SW 1271 (cell line): ENCODE measurements around the gene ICOSLG.
"Not testable (repeated sequence)": the region's sequence is repeated elsewhere in the genome, so short reads cannot be mapped to it uniquely, and the experiment has no call there.

Source experiments
- DNase-seq, 2 experiments: peaks; one replicate each; lab custom pipeline; 2025; lab: John Stamatoyannopoulos, UW

ICOSLG gene, protein sequence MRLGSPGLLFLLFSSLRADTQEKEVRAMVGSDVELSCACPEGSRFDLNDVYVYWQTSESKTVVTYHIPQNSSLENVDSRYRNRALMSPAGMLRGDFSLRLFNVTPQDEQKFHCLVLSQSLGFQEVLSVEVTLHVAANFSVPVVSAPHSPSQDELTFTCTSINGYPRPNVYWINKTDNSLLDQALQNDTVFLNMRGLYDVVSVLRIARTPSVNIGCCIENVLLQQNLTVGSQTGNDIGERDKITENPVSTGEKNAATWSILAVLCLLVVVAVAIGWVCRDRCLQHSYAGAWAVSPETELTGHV

DNA sequence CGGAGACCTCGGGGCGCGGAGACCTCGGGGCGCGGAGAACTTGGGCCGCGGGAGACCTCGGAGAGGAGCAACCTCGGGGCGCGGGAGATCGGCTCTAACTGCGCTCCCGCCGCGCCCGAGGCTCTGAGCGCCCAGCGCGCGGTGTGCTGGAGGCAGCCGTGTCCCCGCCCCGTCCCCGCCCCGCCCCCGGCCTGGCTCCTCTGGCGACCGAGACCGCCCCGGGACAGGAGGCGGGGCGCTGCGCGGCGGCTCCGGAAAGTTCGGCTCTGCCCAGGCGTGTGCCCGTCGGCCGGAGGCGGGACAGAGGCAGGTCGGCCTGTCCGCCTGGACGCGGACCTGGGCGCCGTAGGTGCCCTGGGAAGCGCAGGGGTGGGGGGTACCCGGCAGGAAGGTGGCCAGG is at the start of gene ICOSLG:
TSS of gene ICOSLG (minus strand) at position 102 of the 400 bp plus-strand sequence. CDS start 126 bp downstream, outside the sequence.
- not testable (repeated sequence) for DNase-seq

GRCh38 chr21:44289381-44290010 is 48.8 kb upstream of the ICOSLG start:
- no peak for DNase-seq

GRCh38 chr21:44288251-44289110 is 47.7 kb upstream of the ICOSLG start:
- no peak for DNase-seq

DNA sequence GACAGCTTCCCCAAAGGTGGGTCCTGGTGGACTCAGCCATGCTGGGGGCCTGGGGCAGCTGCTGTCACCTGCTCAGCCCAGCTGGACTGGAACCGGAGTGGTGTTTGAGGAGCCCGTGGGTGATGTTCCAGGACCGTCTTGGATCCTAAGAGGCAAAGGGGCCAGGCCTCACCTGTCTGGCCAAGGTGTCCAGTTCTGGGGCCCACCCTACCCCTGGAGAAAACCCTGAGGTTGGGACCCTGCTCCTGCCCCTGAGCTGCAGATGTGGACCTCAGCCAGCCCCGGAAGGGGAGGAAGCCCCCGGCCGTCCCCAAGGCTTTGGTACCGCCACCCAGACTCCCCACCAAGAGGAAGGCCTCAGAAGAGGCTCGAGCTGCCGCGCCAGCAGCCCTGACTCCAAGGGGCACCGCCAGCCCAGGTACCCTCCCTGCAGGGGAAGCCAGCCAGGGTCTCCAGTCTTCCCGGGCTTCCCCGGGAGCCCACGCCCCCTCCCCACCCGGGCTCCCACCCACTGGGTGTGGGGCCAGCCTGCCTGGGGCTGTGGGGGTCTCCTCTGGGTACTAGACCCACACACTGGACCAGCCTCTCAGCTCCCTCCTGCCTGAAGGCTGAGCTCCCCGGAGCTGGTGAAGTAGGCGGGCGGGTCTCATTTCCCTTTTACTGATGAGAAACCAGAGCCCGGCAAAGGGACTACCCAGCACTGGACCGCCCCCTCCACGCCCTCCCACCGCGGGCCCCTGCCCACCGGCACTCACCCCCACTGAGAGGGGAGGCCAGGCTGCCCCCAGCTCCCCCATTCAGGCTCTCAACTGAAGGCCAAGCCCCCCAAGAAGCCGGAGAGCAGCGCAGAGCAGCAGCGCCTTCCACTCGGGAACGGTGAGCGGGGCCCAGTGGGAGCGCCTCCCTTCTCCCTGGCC is 46.2 kb upstream of the ICOSLG start:
- DNase-seq = no peak

DNA sequence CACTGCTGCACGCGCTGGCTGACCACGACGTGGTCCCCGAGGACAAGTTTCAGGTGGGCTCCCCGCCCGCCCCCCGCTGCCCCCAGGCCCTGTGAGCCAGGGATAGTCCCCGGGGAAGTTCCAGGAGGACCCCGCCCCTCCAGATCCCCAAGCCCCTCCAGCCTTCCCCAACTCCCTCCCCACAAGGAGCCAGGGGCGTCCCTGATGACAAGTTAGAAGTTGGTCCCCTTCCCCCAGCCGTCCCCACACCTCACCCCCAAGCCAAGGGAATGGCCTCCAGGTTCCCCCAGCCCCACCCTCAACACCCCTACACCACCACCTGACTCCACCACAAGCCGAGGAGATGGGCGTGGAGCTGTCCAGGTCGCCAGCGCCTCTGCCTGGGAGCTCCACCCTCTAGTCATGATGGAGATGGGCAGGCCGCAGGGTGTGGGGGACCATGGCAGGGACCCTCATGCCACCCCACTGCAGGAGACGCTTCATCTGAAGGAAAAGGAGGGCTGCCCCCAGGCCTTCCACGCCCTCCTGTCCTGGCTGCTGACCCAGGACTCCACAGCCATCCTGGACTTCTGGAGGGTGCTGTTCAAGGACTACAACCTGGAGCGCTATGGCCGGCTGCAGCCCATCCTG is 45.5 kb upstream of the ICOSLG start:
- DNase-seq = no peak

DNA sequence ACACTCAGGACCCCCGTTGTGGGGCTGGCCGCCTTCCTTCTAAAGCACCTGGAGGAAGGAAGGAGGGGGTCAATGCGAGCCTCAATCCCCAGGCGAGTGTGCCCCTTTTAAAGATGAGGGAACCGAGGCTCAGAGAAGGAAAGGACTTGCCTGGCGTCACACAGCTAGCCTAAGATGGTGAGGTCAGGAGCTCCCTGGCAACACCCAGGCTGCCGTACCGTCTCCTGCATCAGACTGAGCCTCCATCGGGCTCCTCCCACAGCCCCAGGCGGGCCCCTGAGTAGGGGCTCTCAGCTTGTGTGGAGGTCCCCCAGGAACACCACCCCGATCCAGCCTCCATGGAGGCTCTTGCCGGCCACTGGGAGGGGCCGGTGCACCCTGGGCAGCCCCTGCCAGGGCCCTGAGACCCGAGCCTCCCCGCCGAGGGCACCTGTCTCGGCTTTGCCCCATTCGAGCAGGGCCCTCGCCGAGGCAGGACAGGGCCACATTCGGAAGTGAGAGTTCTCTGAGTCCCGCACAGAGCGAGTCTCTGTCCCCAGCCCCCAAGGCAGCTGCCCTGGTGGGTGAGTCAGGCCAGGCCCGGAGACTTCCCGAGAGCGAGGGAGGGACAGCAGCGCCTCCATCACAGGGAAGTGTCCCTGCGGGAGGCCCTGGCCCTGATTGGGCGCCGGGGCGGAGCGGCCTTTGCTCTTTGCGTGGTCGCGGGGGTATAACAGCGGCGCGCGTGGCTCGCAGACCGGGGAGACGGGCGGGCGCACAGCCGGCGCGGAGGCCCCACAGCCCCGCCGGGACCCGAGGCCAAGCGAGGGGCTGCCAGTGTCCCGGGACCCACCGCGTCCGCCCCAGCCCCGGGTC is 44.6 kb upstream of the ICOSLG start, which contains the start of gene AIRE:
TSS of gene AIRE (plus strand) at position 739 of the 855 bp plus-strand sequence. CDS start 131 bp downstream, outside the sequence.
- no peak for DNase-seq

GRCh38 chr21:44283948-44284347 is 43.2 kb upstream of the ICOSLG start:
- no peak for DNase-seq

DNA sequence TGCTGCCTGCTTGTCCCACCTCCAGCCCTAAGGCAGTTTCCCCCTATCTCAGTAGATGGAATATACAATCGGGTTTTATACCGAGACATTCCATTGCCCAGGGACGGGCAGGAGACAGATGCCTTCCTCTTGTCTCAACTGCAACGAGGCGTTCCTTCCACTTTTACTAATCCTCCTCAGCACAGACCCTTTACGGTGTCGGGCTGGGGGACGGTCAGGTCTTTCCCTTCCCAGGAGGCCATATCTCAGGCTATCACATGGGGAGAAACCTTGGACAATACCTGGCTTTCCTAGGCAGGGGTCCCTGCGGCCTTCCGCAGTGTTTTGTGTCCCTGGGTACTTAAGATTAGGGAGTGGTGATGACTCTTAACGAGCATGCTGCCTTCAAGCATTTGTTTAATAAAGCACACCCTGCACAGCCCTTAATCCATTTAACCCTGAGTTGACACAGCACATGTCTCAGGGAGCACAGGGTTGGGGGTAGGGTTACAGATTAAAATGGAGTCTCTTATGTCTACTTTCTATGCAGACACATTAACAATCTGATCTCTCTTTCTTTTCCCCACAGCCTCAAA is 42.6 kb upstream of the ICOSLG start:
- DNase-seq = not testable (repeated sequence)

DNA sequence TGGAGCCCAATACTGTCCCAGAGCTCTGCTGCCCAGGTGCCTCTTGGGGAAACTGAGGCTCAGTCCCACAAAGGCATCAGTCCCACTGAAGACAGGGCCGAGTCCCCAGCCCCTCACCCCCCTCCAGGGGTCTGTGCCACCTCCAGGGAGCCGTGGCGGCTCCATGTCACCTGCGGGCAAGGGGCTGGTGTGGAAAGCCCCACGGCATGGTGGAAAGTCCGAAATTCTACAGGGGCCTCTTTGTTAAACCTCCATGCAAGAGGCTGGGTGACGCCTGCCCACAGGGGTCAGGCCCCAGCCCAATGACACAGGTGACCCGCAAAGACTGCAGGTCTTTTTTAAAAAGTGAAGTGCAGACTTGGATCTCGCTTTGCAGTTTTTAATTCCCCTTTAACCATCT is 41.6 kb upstream of the ICOSLG start:
- no peak for DNase-seq

GRCh38 chr21:44281801-44282200 is 41.1 kb upstream of the ICOSLG start:
- no peak for DNase-seq

GRCh38 chr21:44279354-44280260 is 38.9 kb upstream of the ICOSLG start:
- DNase-seq = no peak

DNA sequence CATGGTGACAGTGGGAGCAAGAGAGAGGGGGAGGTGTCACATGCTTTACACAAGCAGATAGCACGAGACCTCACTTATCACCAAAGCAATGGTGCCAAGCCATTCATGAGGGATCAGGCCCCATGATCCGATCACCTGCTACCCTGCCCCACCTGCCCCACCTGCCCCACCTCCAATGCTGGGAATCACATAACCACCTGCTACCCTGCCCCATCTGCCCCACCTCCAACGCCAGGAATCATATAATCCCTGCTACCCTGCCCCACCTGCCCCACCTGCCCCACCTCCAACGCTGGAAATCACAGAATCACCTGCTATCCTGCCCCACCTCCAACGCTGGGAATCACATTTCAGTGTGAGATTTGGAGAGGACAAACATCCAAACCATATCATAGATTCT is 34.3 kb upstream of the ICOSLG start:
- no peak for DNase-seq

- no peak for DNase-seq
Measured at GRCh38 chr21:44273046-44273445, 32.3 kb upstream of the ICOSLG start.

- DNase-seq = no peak
Measured at GRCh38 chr21:44272284-44272858, 31.6 kb upstream of the ICOSLG start.

- DNase-seq = no peak
Measured at GRCh38 chr21:44271558-44272283, 31.0 kb upstream of the ICOSLG start.

DNA sequence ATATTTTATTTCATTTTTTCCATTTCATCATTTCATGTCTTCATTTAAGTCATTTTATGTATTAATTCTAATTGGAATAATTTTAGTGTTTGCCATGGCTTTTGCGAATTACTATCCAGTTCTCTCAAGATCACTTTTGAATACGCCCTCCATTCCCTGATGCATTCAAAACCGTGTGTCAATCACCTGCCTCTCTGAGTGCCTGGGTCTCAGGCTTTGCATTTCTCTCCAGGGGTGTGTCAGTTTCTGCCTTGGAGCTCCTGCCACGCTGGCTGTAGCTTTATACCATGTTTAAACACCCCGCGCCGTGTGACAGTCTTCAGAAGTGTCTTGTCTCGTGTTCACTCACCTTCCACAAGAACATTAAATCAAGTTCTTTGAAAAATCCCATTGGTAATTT is 28.3 kb upstream of the ICOSLG start:
- no peak for DNase-seq

DNA sequence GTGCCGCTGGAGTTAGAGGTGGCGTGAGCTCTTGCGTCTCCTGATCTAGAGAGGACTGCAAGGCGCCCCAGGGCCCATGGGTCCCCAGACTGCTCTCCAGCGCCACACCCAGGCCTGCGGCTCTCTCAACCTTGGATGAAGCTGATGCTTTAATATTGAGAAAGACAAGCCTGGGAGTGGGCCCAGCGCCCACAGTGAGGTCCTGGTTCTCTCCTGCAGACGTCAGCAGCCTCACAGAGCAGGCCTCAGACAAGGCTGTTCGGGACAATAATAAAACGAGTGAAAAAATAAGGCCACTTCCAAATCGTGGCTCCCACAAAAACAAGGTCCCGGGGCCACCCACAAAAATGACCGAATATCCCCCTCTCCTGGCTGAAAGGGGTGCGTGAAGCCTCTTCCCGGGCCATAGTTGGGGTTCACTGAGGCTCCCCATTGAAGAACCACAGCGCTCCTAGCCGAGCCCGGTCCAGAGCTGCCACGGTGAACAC is 27.0 kb upstream of the ICOSLG start:
- no peak for DNase-seq
